Peyer's patch (tissue), 4 donors: ENCODE data around the gene CSMD2.

Experiments used
- POLR2A ChIP-seq, 2 donors: fragments of 450-650 bp; IDR thresholded peaks; one replicate each; pipeline ENCODE4 v1.5.1; 2017; ENCODE audit warnings: antibody characterized with exemption in 2 of 2, mild to moderate bottlenecking in 2 of 2, moderate library complexity in 2 of 2
- TF ChIP-seq, protein P1 (sequence below), 6 experiments: fragments of 450-650 bp in 4 of 6; fragments of 200-600 bp in 2 of 6; sonication (generic) in 1 of 6; IDR thresholded peaks; one replicate each; pipeline ENCODE4 v1.5.1; 2017 to 2019; ENCODE audit warnings: antibody characterized with exemption in 6 of 6, mild to moderate bottlenecking in 3 of 6, moderate library complexity in 1 of 6

- TF ChIP-seq, protein P1, sequence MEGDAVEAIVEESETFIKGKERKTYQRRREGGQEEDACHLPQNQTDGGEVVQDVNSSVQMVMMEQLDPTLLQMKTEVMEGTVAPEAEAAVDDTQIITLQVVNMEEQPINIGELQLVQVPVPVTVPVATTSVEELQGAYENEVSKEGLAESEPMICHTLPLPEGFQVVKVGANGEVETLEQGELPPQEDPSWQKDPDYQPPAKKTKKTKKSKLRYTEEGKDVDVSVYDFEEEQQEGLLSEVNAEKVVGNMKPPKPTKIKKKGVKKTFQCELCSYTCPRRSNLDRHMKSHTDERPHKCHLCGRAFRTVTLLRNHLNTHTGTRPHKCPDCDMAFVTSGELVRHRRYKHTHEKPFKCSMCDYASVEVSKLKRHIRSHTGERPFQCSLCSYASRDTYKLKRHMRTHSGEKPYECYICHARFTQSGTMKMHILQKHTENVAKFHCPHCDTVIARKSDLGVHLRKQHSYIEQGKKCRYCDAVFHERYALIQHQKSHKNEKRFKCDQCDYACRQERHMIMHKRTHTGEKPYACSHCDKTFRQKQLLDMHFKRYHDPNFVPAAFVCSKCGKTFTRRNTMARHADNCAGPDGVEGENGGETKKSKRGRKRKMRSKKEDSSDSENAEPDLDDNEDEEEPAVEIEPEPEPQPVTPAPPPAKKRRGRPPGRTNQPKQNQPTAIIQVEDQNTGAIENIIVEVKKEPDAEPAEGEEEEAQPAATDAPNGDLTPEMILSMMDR (IDR thresholded peaks at IDR 0.05), result no peak
- TF ChIP-seq POLR2A (IDR thresholded peaks at IDR 0.05), result no peak
These were observed 314.5 kb downstream of the CSMD2 start for GRCh38 chr1:33850481-33850880.
